Dorsolateral prefrontal cortex (tissue), 118 donors: ENCODE results near the gene FLT4. TPM values are rescaled to one million over a fixed set of nuclear protein-coding genes. Genes with fewer than 3 reads are reported as not detected.

ENCODE experiments used
- total RNA-seq, 120 experiments: library from RNA; stranded (reverse); gene quantifications; one replicate each; pipeline versions ENCODE4 v1.2.3 to v1.2.4, GENCODE V29; 2022

FLT4 gene
- total RNA-seq, 120 experiments from 2014 or later: 0.83 to 7.9 (median 3.7) TPM

Other genes with a start within 250 kb of the FLT4 start
- 10 to 100 TPM; 16.2 to 37.4 (median 24.1) TPM for gene CNOT6, start 155.2 kb downstream of the FLT4 start, total RNA-seq
- gene SCGB3A1, start 58.1 kb downstream of the FLT4 start, total RNA-seq: 1 to 10 TPM in 24 of 120 experiments, under 1 TPM in 6, not detected in 90; 0.75 to 2.1 (median 1.2) TPM
- not detected for gene OR2Y1, start 90.5 kb upstream of the FLT4 start, total RNA-seq
- 100 to 1,000 TPM in 4 of 120 experiments, 10 to 100 TPM in 116; 46.5 to 113 (median 70.3) TPM for gene MGAT1, start 153.2 kb upstream of the FLT4 start, total RNA-seq
- gene ZFP62, start 211.7 kb upstream of the FLT4 start, total RNA-seq: 10 to 100 TPM; 22.6 to 53.4 (median 34.2) TPM
- gene BTNL8, start 249.6 kb upstream of the FLT4 start, total RNA-seq: 1 to 10 TPM in 3 of 120 experiments, under 1 TPM in 42, not detected in 75; 0.26 to 1.2 (median 0.51) TPM